GM21423 (cell line): ENCODE results near the gene ATP23.
A peak's percentile ranks its signal among the peaks of the same experiment; 100 is the strongest.

Experiments
- ATAC-seq: cut with Tn5 transposase; IDR thresholded peaks from one replicate; pipeline ENCODE4 v1.9.1; 2021; ENCODE audit warnings: mild to moderate bottlenecking, moderate library complexity; ENCODE audit not compliant: unreplicated experiment

Gene ATP23

GRCh38 chr12:57907281-57907680, 34.1 kb upstream of the ATP23 start:
- ATAC-seq, result no peak

GRCh38 chr12:57908511-57908910, 32.9 kb upstream of the ATP23 start:
- no peak for ATAC-seq

- ATAC-seq, result no peak
Observed at GRCh38 chr12:57909056-57909455, 32.3 kb upstream of the ATP23 start.

GRCh38 chr12:57909611-57910010, 31.8 kb upstream of the ATP23 start:
- ATAC-seq, result no peak

GRCh38 chr12:57918147-57918546, 23.2 kb upstream of the ATP23 start:
- ATAC-seq, result no peak

GRCh38 chr12:57927086-57927485, 14.3 kb upstream of the ATP23 start:
- no peak for ATAC-seq

GRCh38 chr12:57929092-57929830, 12.1 kb upstream of the ATP23 start:
- ATAC-seq, result no peak

GRCh38 chr12:57934819-57935218, 6.5 kb upstream of the ATP23 start:
- no peak for ATAC-seq

- ATAC-seq, result no peak
Observed at GRCh38 chr12:57935331-57935730, 6.0 kb upstream of the ATP23 start.

- ATAC-seq, result peak; percentile 99
Observed at GRCh38 chr12:57935839-57936512, 5.4 kb upstream of the ATP23 start.

GRCh38 chr12:57936513-57936883, 4.9 kb upstream of the ATP23 start:
- ATAC-seq, result no peak

- no peak for ATAC-seq
Observed at GRCh38 chr12:57939291-57939690, 2.1 kb upstream of the ATP23 start.

- ATAC-seq, result no peak
Observed at GRCh38 chr12:57940052-57940914, 1.1 kb upstream of the ATP23 start.

- no peak for ATAC-seq
Observed at GRCh38 chr12:57940915-57941164, 527 bp upstream of the ATP23 start.

GRCh38 chr12:57943438-57944080, 2.2 kb downstream of the ATP23 start:
- no peak for ATAC-seq

- ATAC-seq, result no peak
Observed at GRCh38 chr12:57944313-57945023, 3.1 kb downstream of the ATP23 start.

GRCh38 chr12:57952766-57953165, 11.4 kb downstream of the ATP23 start:
- ATAC-seq, result no peak

- no peak for ATAC-seq
Observed at GRCh38 chr12:57954768-57955167, 13.4 kb downstream of the ATP23 start.

GRCh38 chr12:57958061-57958657, 16.8 kb downstream of the ATP23 start:
- ATAC-seq, result no peak

GRCh38 chr12:57964421-57964820, 23.1 kb downstream of the ATP23 start:
- no peak for ATAC-seq
